Measurements from ENCODE around the gene SLC9A6.

DNA sequence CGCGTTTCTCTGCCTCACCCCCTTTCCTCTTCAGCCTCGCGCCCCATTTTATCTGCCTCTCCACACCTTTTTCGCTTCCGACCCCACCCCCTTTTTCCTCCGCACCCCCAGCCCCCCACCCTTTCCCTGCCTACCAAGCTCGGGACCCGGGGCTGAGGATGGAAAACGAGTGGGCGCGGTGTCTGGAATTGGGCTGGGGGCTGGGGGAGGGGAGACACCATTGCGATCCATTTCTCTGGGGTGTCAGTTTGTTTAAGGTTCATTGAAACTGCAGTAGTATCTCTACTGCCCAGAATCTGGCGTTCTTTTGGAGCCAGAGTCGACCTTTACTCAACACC, 707 bp downstream of the SLC9A6 start:
- TF ChIP-seq POLR2A (IDR thresholded peaks at IDR 0.05) (no peak), EP300 (IDR thresholded peaks at IDR 0.05) (no peak)
- TF ChIP-seq, protein P1, sequence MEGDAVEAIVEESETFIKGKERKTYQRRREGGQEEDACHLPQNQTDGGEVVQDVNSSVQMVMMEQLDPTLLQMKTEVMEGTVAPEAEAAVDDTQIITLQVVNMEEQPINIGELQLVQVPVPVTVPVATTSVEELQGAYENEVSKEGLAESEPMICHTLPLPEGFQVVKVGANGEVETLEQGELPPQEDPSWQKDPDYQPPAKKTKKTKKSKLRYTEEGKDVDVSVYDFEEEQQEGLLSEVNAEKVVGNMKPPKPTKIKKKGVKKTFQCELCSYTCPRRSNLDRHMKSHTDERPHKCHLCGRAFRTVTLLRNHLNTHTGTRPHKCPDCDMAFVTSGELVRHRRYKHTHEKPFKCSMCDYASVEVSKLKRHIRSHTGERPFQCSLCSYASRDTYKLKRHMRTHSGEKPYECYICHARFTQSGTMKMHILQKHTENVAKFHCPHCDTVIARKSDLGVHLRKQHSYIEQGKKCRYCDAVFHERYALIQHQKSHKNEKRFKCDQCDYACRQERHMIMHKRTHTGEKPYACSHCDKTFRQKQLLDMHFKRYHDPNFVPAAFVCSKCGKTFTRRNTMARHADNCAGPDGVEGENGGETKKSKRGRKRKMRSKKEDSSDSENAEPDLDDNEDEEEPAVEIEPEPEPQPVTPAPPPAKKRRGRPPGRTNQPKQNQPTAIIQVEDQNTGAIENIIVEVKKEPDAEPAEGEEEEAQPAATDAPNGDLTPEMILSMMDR (IDR thresholded peaks at IDR 0.05): no peak
